ENCODE measurements around the gene CUL7.

DNA sequence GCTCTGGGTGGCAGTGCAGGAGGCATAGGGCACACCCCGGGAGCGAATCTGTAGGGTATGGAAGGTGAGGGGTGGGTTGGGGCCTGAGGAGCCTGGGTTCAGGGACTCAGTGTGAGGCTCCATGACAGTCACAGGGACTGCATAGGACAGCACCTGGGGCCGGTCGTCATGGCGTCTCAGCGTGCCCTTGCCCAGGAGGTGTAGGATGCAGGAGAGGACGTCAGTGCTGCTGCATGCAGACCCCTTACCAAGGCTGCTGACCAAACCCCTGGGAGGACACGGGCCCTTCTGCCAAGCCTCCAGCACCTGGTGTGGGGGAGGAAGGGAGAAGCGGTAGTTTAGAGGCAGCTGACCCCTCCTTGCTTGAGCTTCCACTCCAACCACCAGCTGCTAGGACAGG, 15.9 kb downstream of the CUL7 start:
- TF ChIP-seq, protein P1, sequence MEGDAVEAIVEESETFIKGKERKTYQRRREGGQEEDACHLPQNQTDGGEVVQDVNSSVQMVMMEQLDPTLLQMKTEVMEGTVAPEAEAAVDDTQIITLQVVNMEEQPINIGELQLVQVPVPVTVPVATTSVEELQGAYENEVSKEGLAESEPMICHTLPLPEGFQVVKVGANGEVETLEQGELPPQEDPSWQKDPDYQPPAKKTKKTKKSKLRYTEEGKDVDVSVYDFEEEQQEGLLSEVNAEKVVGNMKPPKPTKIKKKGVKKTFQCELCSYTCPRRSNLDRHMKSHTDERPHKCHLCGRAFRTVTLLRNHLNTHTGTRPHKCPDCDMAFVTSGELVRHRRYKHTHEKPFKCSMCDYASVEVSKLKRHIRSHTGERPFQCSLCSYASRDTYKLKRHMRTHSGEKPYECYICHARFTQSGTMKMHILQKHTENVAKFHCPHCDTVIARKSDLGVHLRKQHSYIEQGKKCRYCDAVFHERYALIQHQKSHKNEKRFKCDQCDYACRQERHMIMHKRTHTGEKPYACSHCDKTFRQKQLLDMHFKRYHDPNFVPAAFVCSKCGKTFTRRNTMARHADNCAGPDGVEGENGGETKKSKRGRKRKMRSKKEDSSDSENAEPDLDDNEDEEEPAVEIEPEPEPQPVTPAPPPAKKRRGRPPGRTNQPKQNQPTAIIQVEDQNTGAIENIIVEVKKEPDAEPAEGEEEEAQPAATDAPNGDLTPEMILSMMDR (IDR thresholded peaks at IDR 0.05), result no peak
- no peak for TF ChIP-seq POLR2A (IDR thresholded peaks at IDR 0.05)

Measured in thyroid gland (tissue), 4 donors.